Endodermal cell (in vitro differentiated cells): ENCODE data around the gene IGSF3. TPM values are rescaled to one million over a fixed set of nuclear protein-coding genes. Genes with fewer than 3 reads are reported as not detected.

Experiments used
- DNase-seq: peaks from one replicate; pipeline ENCODE4 v3.0.0-alpha.2; 2017
- H3K27ac ChIP-seq: 2 replicates; pipeline ENCODE4 v1.5.1; 2013; ENCODE audit warnings: mild to moderate bottlenecking, low read depth, low read length, moderate library complexity
- H3K27me3 ChIP-seq: 2 replicates; pipeline ENCODE4 v1.6.1; 2013; ENCODE audit warnings: mild to moderate bottlenecking, low read length, moderate library complexity; ENCODE audit not compliant: insufficient read depth, control insufficient read depth, poor library complexity, severe bottlenecking
- H3K36me3 ChIP-seq: 2 replicates; pipeline ENCODE4 v1.7.0; 2013; ENCODE audit warnings: mild to moderate bottlenecking, low read length, moderate library complexity; ENCODE audit not compliant: control insufficient read depth, insufficient read depth
- H3K4me1 ChIP-seq: one replicate; pipeline ENCODE4 v1.7.0; 2013; ENCODE audit warnings: low read length; ENCODE audit not compliant: control insufficient read depth, insufficient read depth
- H3K4me3 ChIP-seq: 2 replicates; pipeline ENCODE4 v1.5.1; 2013; ENCODE audit warnings: mild to moderate bottlenecking, low read length, moderate library complexity
- H3K9ac ChIP-seq: 2 replicates; pipeline ENCODE4 v1.6.1; 2013; ENCODE audit warnings: mild to moderate bottlenecking, low read length, moderate library complexity; ENCODE audit not compliant: poor library complexity, severe bottlenecking; ENCODE audit errors: extremely low read depth
- H3K9me3 ChIP-seq: 2 replicates; pipeline ENCODE4 v1.6.1; 2013; ENCODE audit warnings: mild to moderate bottlenecking, low read length, moderate library complexity; ENCODE audit not compliant: control insufficient read depth
- H3K27ac Mint-ChIP-seq: 2 replicates; pipeline ENCODE4 v1.8.0; 2020; ENCODE audit warnings: mixed read lengths
- H3K27me3 Mint-ChIP-seq: 2 replicates; pipeline ENCODE4 v1.8.0; 2021; ENCODE audit warnings: mild to moderate bottlenecking, mixed read lengths; ENCODE audit not compliant: insufficient read depth
- H3K36me3 Mint-ChIP-seq: 2 replicates; pipeline ENCODE4 v1.8.0; 2020; ENCODE audit warnings: low read depth, mixed read lengths
- H3K4me1 Mint-ChIP-seq: 2 replicates; pipeline ENCODE4 v1.8.0; 2020; ENCODE audit warnings: mixed read lengths
- H3K4me3 Mint-ChIP-seq: 2 replicates; pipeline ENCODE4 v1.8.0; 2020; ENCODE audit warnings: mild to moderate bottlenecking, moderate library complexity, mixed read lengths
- H3K9me3 Mint-ChIP-seq: 2 replicates; pipeline ENCODE4 v1.8.0; 2020; ENCODE audit warnings: mild to moderate bottlenecking, mixed read lengths
- WGBS, 2 experiments: methylation state at CpG; one replicate each; pipeline versions ENCODE4 v1.1.5 to v1.1.7; 2013; ENCODE audit warnings: missing lambda C conversion rate in 2 of 2, mixed read lengths in 1 of 2; ENCODE audit not compliant: insufficient coverage in 1 of 2, insufficient read length in 1 of 2; 5-methylcytosine and 5-hydroxymethylcytosine counted together
- total RNA-seq, 2 donors: library from RNA; stranded (reverse); fragmentation: NEBNext Ultra II Directional in 1 of 2; extraction: Animal tissue kit (Norgen Biotek cat#: 25700) in 1 of 2; gene quantifications; 2 replicates in 1 of 2; 3 replicates in 1 of 2; pipeline ENCODE4 v1.2.1, GENCODE V29; 2021
- TF ChIP-seq, protein P1 (sequence below): fragments of 200-600 bp; sonication (generic); conservative IDR thresholded peaks from 2 replicates; pipeline ENCODE4 v1.5.0; 2021; ENCODE audit warnings: antibody characterized with exemption, mild to moderate bottlenecking

IGSF3 gene
- total RNA-seq, 2 donors from 2014 or later = 35.0 to 36.7 TPM

DNA sequence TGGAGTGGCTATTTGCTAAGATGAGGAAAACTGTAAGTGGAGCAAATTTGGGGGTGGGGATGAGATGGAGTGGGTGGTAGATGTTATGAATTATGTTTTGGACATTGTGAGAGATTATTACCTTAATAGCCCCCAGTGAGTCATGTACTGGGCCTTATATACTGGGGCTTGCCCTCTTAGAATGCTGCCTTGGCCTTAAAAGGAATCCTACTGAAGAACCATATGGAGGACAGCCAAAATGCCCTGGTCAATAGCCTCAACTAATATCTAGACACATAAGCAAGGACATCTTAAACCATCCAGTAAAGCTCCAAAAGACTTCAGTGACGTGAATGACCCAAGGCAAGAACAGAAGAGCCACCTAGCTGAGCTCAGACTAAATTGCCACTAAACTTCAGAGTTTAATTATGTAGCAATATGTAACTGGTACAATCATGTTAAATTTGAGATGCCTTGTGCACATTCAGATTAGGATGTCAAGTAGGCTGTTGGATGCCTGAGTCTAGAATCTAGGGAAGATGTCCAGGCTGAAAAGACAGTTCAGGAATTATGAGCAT, 13.9 kb upstream of the IGSF3 start:
- H3K9me3 Mint-ChIP-seq = no peaks in the 10 kb centered on the region
- no peak overlapping the region for H3K27ac Mint-ChIP-seq
- H3K27me3 Mint-ChIP-seq = no peaks in the 10 kb centered on the region
- H3K4me1 Mint-ChIP-seq = no peaks in the 10 kb centered on the region
- no peak overlapping the region for H3K9ac ChIP-seq
- no peak overlapping the region for H3K4me3 ChIP-seq
- H3K27ac ChIP-seq = no peak overlapping the region
- H3K36me3 ChIP-seq = no peaks in the 10 kb centered on the region
- H3K36me3 Mint-ChIP-seq = no peaks in the 10 kb centered on the region
- DNase-seq = no peak
- no peaks in the 10 kb centered on the region for H3K9me3 ChIP-seq
- no peaks in the 10 kb centered on the region for H3K27me3 ChIP-seq
- TF ChIP-seq, protein P1, sequence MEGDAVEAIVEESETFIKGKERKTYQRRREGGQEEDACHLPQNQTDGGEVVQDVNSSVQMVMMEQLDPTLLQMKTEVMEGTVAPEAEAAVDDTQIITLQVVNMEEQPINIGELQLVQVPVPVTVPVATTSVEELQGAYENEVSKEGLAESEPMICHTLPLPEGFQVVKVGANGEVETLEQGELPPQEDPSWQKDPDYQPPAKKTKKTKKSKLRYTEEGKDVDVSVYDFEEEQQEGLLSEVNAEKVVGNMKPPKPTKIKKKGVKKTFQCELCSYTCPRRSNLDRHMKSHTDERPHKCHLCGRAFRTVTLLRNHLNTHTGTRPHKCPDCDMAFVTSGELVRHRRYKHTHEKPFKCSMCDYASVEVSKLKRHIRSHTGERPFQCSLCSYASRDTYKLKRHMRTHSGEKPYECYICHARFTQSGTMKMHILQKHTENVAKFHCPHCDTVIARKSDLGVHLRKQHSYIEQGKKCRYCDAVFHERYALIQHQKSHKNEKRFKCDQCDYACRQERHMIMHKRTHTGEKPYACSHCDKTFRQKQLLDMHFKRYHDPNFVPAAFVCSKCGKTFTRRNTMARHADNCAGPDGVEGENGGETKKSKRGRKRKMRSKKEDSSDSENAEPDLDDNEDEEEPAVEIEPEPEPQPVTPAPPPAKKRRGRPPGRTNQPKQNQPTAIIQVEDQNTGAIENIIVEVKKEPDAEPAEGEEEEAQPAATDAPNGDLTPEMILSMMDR = no peak
- WGBS, 2 experiments = 83 to 92% methylated on average over 1 of the region's 1 CpG
- H3K4me3 Mint-ChIP-seq = no peak overlapping the region
- H3K4me1 ChIP-seq = no peaks in the 10 kb centered on the region

DNA sequence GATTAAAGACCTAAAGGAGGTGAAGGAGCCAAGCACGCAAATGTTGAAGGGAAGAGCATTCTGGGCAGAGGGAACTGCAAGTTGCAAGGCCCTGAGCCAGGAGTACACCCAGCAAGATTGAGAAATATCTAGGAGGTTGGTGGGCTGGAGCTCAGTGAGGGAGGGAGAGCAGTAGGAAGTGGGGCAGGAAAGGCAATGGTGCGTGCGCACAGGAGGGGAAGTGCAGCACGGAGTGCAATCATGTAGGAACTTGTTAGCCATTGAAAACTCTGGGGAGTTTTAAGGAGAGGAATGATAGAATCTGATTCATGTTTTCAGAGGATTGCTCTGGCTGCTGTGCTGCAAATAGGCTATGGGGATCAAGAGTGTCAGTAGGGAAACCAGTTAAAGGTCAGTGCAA, 13.2 kb upstream of the IGSF3 start:
- TF ChIP-seq, protein P1 = no peak
- no peak overlapping the region for H3K9ac ChIP-seq

DNA sequence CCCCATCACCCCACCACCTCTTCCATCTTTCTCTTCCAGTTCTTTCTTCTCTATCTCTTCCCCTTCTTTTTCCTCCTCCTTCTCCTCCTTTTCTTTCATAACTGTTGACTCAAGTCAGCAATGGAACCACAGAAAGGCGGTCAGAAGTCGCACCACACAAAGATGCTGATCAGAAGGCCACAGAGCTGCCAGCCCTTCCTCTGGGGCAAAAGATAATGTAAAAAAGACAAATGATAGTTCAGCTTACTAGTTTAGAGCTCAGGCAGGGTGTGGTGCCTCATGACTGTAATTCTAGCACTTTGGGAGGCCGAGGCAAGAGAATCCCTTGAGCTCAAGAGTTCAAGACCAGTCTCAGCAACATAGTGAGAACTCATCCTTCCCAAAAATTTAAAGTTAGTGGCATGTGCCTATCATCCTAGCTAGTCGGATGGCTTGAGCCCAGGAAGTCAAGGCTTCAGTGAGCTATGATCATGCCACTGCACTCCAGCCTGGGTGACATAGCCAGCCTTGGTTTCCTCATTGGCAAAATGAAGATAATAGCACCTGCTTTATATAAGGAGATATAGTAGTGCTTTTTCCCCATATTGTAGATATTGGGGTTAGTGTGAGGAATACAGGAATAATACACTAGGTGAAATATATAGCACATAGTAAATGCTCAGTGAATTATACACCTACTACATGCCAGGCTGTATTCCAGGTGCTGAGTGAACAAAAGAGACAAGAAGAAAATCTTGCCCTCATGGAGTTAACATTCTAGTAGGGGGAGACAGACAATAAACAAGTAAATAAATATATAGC, 12.5 kb upstream of the IGSF3 start:
- DNase-seq = no peak

More for the DNA sequence above, 13.2 kb upstream of the IGSF3 start:
- Histone ChIP-seq H3K27me3 (no peaks in the 10 kb centered on the region), H3K27ac (no peak overlapping the region), H3K4me1 (no peaks in the 10 kb centered on the region), H3K9me3 (no peaks in the 10 kb centered on the region), H3K4me3 (no peak overlapping the region), H3K36me3 (no peaks in the 10 kb centered on the region)
- no peak overlapping the region for H3K4me3 Mint-ChIP-seq
- no peaks in the 10 kb centered on the region for H3K9me3 Mint-ChIP-seq
- H3K4me1 Mint-ChIP-seq = no peaks in the 10 kb centered on the region
- H3K27me3 Mint-ChIP-seq = no peaks in the 10 kb centered on the region
- H3K36me3 Mint-ChIP-seq = no peaks in the 10 kb centered on the region
- H3K27ac Mint-ChIP-seq = no peak overlapping the region
- no peak for DNase-seq
- 91 to 96% methylated on average over 4 of the region's 4 CpGs for WGBS, 2 experiments

More for the DNA sequence above, 12.5 kb upstream of the IGSF3 start:
- H3K9me3 ChIP-seq = no peaks in the 10 kb centered on the region
- Mint-ChIP-seq H3K9me3 (no peaks in the 10 kb centered on the region), H3K4me1 (no peaks in the 10 kb centered on the region), H3K27ac (no peak overlapping the region), H3K4me3 (no peak overlapping the region), H3K36me3 (no peaks in the 10 kb centered on the region), H3K27me3 (no peaks in the 10 kb centered on the region)
- 94 to 100% methylated on average over 3 to 4 of the region's 4 CpGs for WGBS, 2 experiments
- no peaks in the 10 kb centered on the region for H3K4me1 ChIP-seq
- no peaks in the 10 kb centered on the region for H3K27me3 ChIP-seq
- no peak overlapping the region for H3K4me3 ChIP-seq
- TF ChIP-seq, protein P1 = no peak
- peak overlapping the region; percentile 10 for H3K27ac ChIP-seq
- no peaks in the 10 kb centered on the region for H3K36me3 ChIP-seq
- no peak overlapping the region for H3K9ac ChIP-seq
